ENCODE measurements around the gene KIF26B. TPM values are rescaled to one million over a fixed set of nuclear protein-coding genes. Genes with fewer than 3 reads are reported as not detected.

KIF26B gene
- total RNA-seq, 5 donors from 2014 or later (not counting 1 experiment from before 2014, with no cell fraction given), result 0.03 to 0.06 (median 0.05) TPM; not detected in 2

GRCh38 chr1:245648749-245649522, 494.2 kb downstream of the KIF26B start:
- ChIA-PET CTCF (no interaction called here), POLR2A (no interaction called here)
- Mint-ChIP-seq H3K36me3 (no peaks in the 10 kb centered on the region), H3K9me3 (peaks cover 0 to 13% (median 12%) of the 10 kb centered on the region in 3 donors), H3K27me3 (peaks cover 16 to 22% of the 10 kb centered on the region in 2 donors), H3K27ac (no peak overlapping the region), H3K4me3 (no peak overlapping the region), H3K4me1 (no peaks in the 10 kb centered on the region)
- ATAC-seq (replicated peaks in 1 of 4) (no peak), DNase-seq (peak in 1 of 35 experiments; percentile 5)
- 59% methylated on average over 13 of the region's 19 CpGs for WGBS (ENCODE audit: insufficient coverage)
- Histone ChIP-seq H3K27ac (ENCODE audit: low read length) (no peak overlapping the region), H3K36me3 (ENCODE audit: control insufficient read depth in 2 of 2, extremely low read depth in 1 of 2, insufficient read depth in 1 of 2, low read length in 1 of 2) (no peaks in the 10 kb centered on the region), H3K27me3 (replicated peaks in 1 of 2; ENCODE audit: control insufficient read depth in 2 of 2, extremely low read depth in 1 of 2, insufficient read depth in 2 of 2, low read length in 1 of 2) (peaks cover 0 to 11% of the 10 kb centered on the region in 2 experiments), H3K4me1 (ENCODE audit: control insufficient read depth in 1 of 2, extremely low read depth in 1 of 2, insufficient read depth in 2 of 2, low read length in 2 of 2) (no peaks in the 10 kb centered on the region), H3K4me3 (ENCODE audit: control insufficient read depth in 1 of 2, extremely low read depth in 1 of 2, low read length in 1 of 2) (peak overlapping the region in 1 of 2 donors; percentile 3), H3K9me3 (no peaks in the 10 kb centered on the region)

GRCh38 chr1:245649666-245650065, 494.9 kb downstream of the KIF26B start:
- 89% methylated on average over 4 of the region's 5 CpGs for WGBS (ENCODE audit: insufficient coverage)
- Histone ChIP-seq H3K27me3 (replicated peaks in 1 of 2; ENCODE audit: control insufficient read depth in 2 of 2, extremely low read depth in 1 of 2, insufficient read depth in 2 of 2, low read length in 1 of 2) (peaks cover 0 to 11% of the 10 kb centered on the region in 2 experiments), H3K4me3 (ENCODE audit: control insufficient read depth in 1 of 2, extremely low read depth in 1 of 2, low read length in 1 of 2) (no peak overlapping the region), H3K27ac (ENCODE audit: low read length) (no peak overlapping the region), H3K36me3 (ENCODE audit: control insufficient read depth in 2 of 2, extremely low read depth in 1 of 2, insufficient read depth in 1 of 2, low read length in 1 of 2) (no peaks in the 10 kb centered on the region), H3K4me1 (ENCODE audit: control insufficient read depth in 1 of 2, extremely low read depth in 1 of 2, insufficient read depth in 2 of 2, low read length in 2 of 2) (no peaks in the 10 kb centered on the region), H3K9me3 (no peaks in the 10 kb centered on the region)
- H3K27me3 Mint-ChIP-seq, result peaks cover 16 to 17% of the 10 kb centered on the region in 2 donors
- ChIA-PET POLR2A (no interaction called here), CTCF (no interaction called here)
- no peak overlapping the region for H3K27ac Mint-ChIP-seq
- ATAC-seq (replicated peaks in 1 of 4) (no peak), DNase-seq (no peak)
- H3K9me3 Mint-ChIP-seq, result peaks cover 3 to 8% (median 6%) of the 10 kb centered on the region in 3 donors
- no peak overlapping the region for H3K4me3 Mint-ChIP-seq
- H3K4me1 Mint-ChIP-seq, result no peaks in the 10 kb centered on the region
- H3K36me3 Mint-ChIP-seq, result no peaks in the 10 kb centered on the region

DNA sequence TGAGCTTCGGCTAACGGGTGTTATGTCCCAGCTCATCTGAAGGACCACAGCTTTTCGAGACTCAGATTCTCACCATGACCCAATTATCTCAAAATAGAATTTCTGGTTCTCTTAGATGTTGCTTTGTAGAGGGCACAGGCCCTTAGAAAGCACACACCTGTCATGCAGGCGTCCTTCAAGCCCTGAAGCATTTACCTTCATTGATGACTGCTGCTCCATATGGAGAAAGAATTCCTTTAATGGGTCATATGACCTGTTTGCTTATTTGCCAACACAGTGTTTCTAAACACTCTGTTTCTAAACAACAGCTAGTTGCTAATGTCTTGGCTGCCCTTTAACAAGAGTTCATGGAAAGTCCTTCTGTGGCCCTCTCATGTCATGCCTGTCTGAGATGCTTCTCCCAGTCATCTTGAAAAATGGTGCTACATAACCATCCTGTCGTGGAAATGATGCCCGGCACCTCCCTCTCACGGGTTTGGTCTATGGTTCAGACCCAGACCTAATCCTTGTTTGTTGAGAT, 495.7 kb downstream of the KIF26B start:
- Mint-ChIP-seq H3K36me3 (no peaks in the 10 kb centered on the region), H3K27me3 (peaks cover 15% of the 10 kb centered on the region in 2 donors), H3K4me1 (no peaks in the 10 kb centered on the region), H3K9me3 (peaks cover 3 to 8% (median 4%) of the 10 kb centered on the region in 3 donors), H3K27ac (no peak overlapping the region), H3K4me3 (no peak overlapping the region)
- no peaks in the 10 kb centered on the region for H3K9me3 ChIP-seq
- H3K36me3 ChIP-seq (ENCODE audit: control insufficient read depth in 2 of 2, extremely low read depth in 1 of 2, insufficient read depth in 1 of 2, low read length in 1 of 2), result no peaks in the 10 kb centered on the region
- H3K27ac ChIP-seq (ENCODE audit: low read length), result no peak overlapping the region
- no peak for ATAC-seq (replicated peaks in 1 of 4)
- no peak for DNase-seq
- no peak overlapping the region for H3K4me3 ChIP-seq (ENCODE audit: control insufficient read depth in 1 of 2, extremely low read depth in 1 of 2, low read length in 1 of 2)
- 67% methylated on average over 4 of the region's 7 CpGs for WGBS (ENCODE audit: insufficient coverage)
- no peaks in the 10 kb centered on the region for H3K4me1 ChIP-seq (ENCODE audit: control insufficient read depth in 1 of 2, extremely low read depth in 1 of 2, insufficient read depth in 2 of 2, low read length in 2 of 2)
- POLR2A ChIA-PET, result no interaction called here
- H3K27me3 ChIP-seq (replicated peaks in 1 of 2; ENCODE audit: control insufficient read depth in 2 of 2, extremely low read depth in 1 of 2, insufficient read depth in 2 of 2, low read length in 1 of 2), result peaks cover 0 to 11% of the 10 kb centered on the region in 2 experiments
- CTCF ChIA-PET, result no interaction called here

GRCh38 chr1:245651093-245651492, 496.3 kb downstream of the KIF26B start:
- H3K4me1 ChIP-seq (ENCODE audit: control insufficient read depth in 1 of 2, extremely low read depth in 1 of 2, insufficient read depth in 2 of 2, low read length in 2 of 2), result no peaks in the 10 kb centered on the region
- WGBS (ENCODE audit: insufficient coverage), result 80% methylated on average over 1 of the region's 3 CpGs

DNA sequence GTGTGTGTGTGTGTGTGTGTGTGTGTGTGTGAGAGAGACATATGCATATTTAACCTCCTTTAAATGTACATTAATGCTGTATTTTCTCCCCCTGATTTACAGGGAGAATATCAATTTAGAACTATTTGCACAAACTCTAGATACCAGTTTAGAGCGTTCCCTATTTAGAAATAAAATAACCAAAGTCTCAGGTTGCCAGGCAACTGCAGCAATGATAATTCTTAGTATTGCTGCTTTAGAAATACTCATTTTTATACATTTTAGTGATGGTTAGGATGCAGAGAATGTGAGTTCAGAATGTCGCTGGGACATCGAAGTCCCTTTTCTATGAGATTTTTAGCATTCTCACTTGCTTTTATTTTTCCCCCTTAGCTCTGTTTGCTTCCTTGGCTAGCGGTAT, 497.3 kb downstream of the KIF26B start:
- H3K4me3 Mint-ChIP-seq, result no peak overlapping the region
- H3K27ac ChIP-seq (ENCODE audit: low read length), result no peak overlapping the region
- no peak overlapping the region for H3K4me3 ChIP-seq (ENCODE audit: control insufficient read depth in 1 of 2, extremely low read depth in 1 of 2, low read length in 1 of 2)
- ChIA-PET POLR2A (no interaction called here), CTCF (no interaction called here)
- H3K36me3 ChIP-seq (ENCODE audit: control insufficient read depth in 2 of 2, extremely low read depth in 1 of 2, insufficient read depth in 1 of 2, low read length in 1 of 2), result no peaks in the 10 kb centered on the region
- ATAC-seq (replicated peaks in 1 of 4) (no peak), DNase-seq (no peak)
- H3K36me3 Mint-ChIP-seq, result no peaks in the 10 kb centered on the region
- no CpG with 5 or more reads among the region's 4 CpGs for WGBS (ENCODE audit: insufficient coverage)
- H3K9me3 ChIP-seq, result no peaks in the 10 kb centered on the region
- no peak overlapping the region for H3K27ac Mint-ChIP-seq
- H3K4me1 ChIP-seq (ENCODE audit: control insufficient read depth in 1 of 2, extremely low read depth in 1 of 2, insufficient read depth in 2 of 2, low read length in 2 of 2), result no peaks in the 10 kb centered on the region
- no peaks in the 10 kb centered on the region for H3K4me1 Mint-ChIP-seq
- H3K9me3 Mint-ChIP-seq, result peaks cover 0 to 3% (median 0%) of the 10 kb centered on the region in 3 donors
- H3K27me3 ChIP-seq (replicated peaks in 1 of 2; ENCODE audit: control insufficient read depth in 2 of 2, extremely low read depth in 1 of 2, insufficient read depth in 2 of 2, low read length in 1 of 2), result peaks cover 0 to 8% of the 10 kb centered on the region in 2 experiments
- peaks cover 7 to 8% of the 10 kb centered on the region in 2 donors for H3K27me3 Mint-ChIP-seq

More at GRCh38 chr1:245651093-245651492, 496.3 kb downstream of the KIF26B start:
- Mint-ChIP-seq H3K4me3 (no peak overlapping the region), H3K27me3 (peaks cover 9% of the 10 kb centered on the region in 2 donors), H3K9me3 (peaks cover 3 to 8% (median 4%) of the 10 kb centered on the region in 3 donors), H3K36me3 (no peaks in the 10 kb centered on the region), H3K4me1 (no peaks in the 10 kb centered on the region), H3K27ac (no peak overlapping the region)
- ChIA-PET CTCF (no interaction called here), POLR2A (no interaction called here)
- DNase-seq (no peak), ATAC-seq (replicated peaks in 1 of 4) (no peak)
- Histone ChIP-seq H3K27me3 (replicated peaks in 1 of 2; ENCODE audit: control insufficient read depth in 2 of 2, extremely low read depth in 1 of 2, insufficient read depth in 2 of 2, low read length in 1 of 2) (peaks cover 0 to 11% of the 10 kb centered on the region in 2 experiments), H3K4me3 (ENCODE audit: control insufficient read depth in 1 of 2, extremely low read depth in 1 of 2, low read length in 1 of 2) (no peak overlapping the region), H3K27ac (ENCODE audit: low read length) (no peak overlapping the region), H3K9me3 (no peaks in the 10 kb centered on the region), H3K36me3 (ENCODE audit: control insufficient read depth in 2 of 2, extremely low read depth in 1 of 2, insufficient read depth in 1 of 2, low read length in 1 of 2) (no peaks in the 10 kb centered on the region)

DNA sequence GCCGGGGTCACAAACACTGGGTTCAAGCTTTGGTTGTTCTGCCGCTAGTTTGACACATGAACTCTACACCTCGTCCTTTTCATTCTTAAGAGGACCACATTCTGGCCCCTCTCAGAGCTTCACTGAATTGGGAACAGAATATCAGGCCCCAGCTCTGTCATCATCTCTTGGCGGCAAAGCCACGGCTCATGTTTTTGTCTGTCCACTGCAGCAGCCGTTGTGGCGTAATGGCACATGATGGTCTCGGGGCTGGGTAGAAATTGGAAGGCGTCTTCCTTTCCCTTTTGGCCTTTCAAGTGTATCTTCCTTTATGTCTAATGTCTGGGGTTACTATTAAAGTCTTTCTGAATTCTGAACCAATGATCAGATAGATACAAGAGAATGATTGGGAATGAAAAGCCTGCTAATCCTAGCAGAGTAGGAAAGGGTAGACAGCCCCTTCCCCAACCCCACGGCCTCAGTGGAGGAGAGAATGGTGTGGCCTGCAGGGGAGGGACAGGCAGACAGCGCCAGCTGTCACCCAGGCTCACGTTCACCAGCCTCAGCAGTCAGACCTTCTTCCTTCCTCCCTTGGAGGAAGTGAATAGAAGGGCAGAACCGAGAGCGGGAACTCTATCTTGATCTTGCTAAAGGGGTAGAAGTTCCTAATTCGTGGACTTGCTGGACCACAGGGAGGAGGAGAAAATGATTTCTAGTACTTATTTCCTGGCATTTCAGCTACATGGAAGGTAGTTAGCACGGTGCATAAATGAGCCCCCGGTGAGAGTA, 498.1 kb downstream of the KIF26B start:
- DNase-seq, result no peak
- Histone ChIP-seq H3K9me3 (no peaks in the 10 kb centered on the region), H3K27ac (ENCODE audit: low read length) (no peak overlapping the region), H3K36me3 (ENCODE audit: control insufficient read depth in 2 of 2, extremely low read depth in 1 of 2, insufficient read depth in 1 of 2, low read length in 1 of 2) (no peaks in the 10 kb centered on the region), H3K4me1 (ENCODE audit: control insufficient read depth in 1 of 2, extremely low read depth in 1 of 2, insufficient read depth in 2 of 2, low read length in 2 of 2) (no peaks in the 10 kb centered on the region), H3K4me3 (ENCODE audit: control insufficient read depth in 1 of 2, extremely low read depth in 1 of 2, low read length in 1 of 2) (no peak overlapping the region), H3K27me3 (replicated peaks in 1 of 2; ENCODE audit: control insufficient read depth in 2 of 2, extremely low read depth in 1 of 2, insufficient read depth in 2 of 2, low read length in 1 of 2) (peaks cover 0 to 8% of the 10 kb centered on the region in 2 experiments)
- no peaks in the 10 kb centered on the region for H3K4me1 Mint-ChIP-seq
- H3K9me3 Mint-ChIP-seq, result peaks cover 4 to 7% (median 5%) of the 10 kb centered on the region in 3 donors
- H3K27me3 Mint-ChIP-seq, result peaks cover 7 to 8% of the 10 kb centered on the region in 2 donors
- POLR2A ChIA-PET, result no interaction called here
- H3K4me3 Mint-ChIP-seq, result no peak overlapping the region
- no peaks in the 10 kb centered on the region for H3K36me3 Mint-ChIP-seq
- H3K27ac Mint-ChIP-seq, result no peak overlapping the region
- ATAC-seq (replicated peaks in 1 of 4), result no peak
- CTCF ChIA-PET, result no interaction called here
- whole genome bisulfite sequencing (ENCODE audit: insufficient coverage), result 82% methylated on average over 11 of the region's 17 CpGs
